ENCODE results near the gene APLNR. TPM values are rescaled to one million over a fixed set of nuclear protein-coding genes. Genes with fewer than 3 reads are reported as not detected.

Gene APLNR
- total RNA-seq, 1 donor from 2014 or later = not detected

DNA sequence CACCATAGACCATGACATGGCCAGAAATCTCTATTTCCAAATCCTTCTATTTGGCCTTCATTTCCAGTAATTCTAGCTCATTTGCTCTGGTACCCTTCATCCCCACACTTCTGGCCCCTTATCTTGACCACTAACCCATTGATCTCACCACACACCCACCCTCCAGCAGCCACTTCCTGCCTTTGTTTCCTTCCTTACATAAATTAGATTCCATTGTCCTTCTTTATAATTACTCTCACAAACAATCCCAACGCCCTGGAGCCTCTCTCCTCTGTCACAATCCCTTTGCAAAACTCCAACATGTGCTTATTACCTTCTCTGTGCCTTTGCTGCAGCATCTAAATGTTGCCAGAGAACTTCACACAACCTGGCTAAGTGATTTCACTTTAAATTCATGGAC is 14.8 kb downstream of the APLNR start:
- no peaks in the 10 kb centered on the region for H3K27me3 ChIP-seq (ENCODE audit: control insufficient read depth, insufficient read depth, low read length)
- no peak for FAIRE-seq

GRCh38 chr11:57219021-57219627 is 17.9 kb downstream of the APLNR start:
- DNase-seq (ENCODE audit: low read depth) (peak; percentile 28), FAIRE-seq (no peak)

More for the DNA sequence above, 14.8 kb downstream of the APLNR start:
- no peaks in the 10 kb centered on the region for H3K36me3 ChIP-seq (ENCODE audit: control insufficient read depth, insufficient read depth, low read length)
- no peak for DNase-seq (ENCODE audit: low read depth)
- no peak overlapping the region for H3K4me3 ChIP-seq (ENCODE audit: low read depth, low read length)
- TF ChIP-seq, protein P1, sequence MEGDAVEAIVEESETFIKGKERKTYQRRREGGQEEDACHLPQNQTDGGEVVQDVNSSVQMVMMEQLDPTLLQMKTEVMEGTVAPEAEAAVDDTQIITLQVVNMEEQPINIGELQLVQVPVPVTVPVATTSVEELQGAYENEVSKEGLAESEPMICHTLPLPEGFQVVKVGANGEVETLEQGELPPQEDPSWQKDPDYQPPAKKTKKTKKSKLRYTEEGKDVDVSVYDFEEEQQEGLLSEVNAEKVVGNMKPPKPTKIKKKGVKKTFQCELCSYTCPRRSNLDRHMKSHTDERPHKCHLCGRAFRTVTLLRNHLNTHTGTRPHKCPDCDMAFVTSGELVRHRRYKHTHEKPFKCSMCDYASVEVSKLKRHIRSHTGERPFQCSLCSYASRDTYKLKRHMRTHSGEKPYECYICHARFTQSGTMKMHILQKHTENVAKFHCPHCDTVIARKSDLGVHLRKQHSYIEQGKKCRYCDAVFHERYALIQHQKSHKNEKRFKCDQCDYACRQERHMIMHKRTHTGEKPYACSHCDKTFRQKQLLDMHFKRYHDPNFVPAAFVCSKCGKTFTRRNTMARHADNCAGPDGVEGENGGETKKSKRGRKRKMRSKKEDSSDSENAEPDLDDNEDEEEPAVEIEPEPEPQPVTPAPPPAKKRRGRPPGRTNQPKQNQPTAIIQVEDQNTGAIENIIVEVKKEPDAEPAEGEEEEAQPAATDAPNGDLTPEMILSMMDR (IDR thresholded peaks at IDR 0.05; ENCODE audit: insufficient read depth, low read length, severe bottlenecking) = no peak

DNA sequence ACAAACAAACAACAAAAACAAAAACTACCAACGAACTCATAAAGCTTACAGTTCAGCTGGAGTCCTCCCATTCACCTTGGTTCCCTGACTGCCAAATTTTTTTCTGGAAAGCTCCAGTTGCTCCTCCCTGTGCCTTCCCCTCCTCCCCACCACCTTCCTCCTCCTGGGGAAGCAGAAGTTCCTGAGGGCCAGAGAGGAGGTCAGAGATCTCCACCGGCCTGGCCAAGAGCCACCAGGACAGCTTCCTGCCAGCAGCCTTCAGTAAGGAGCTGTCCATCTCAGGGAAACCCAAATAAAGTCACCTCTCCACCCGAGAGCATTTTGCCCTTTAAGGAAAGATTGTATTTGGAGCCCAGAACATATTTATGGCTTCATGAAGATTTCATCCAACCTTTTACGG is 20.0 kb downstream of the APLNR start:
- DNase-seq (ENCODE audit: low read depth) (no peak), FAIRE-seq (no peak)
- TF ChIP-seq, protein P1 (IDR thresholded peaks at IDR 0.05; ENCODE audit: insufficient read depth, low read length, severe bottlenecking) = no peak
- H3K36me3 ChIP-seq (ENCODE audit: control insufficient read depth, insufficient read depth, low read length) = no peaks in the 10 kb centered on the region
- no peak overlapping the region for H3K4me3 ChIP-seq (ENCODE audit: low read depth, low read length)
- no peaks in the 10 kb centered on the region for H3K27me3 ChIP-seq (ENCODE audit: control insufficient read depth, insufficient read depth, low read length)

More at GRCh38 chr11:57219021-57219627, 17.9 kb downstream of the APLNR start:
- TF ChIP-seq, protein P1 (IDR thresholded peaks at IDR 0.05; ENCODE audit: insufficient read depth, low read length, severe bottlenecking) = no peak
- Histone ChIP-seq H3K27me3 (ENCODE audit: control insufficient read depth, insufficient read depth, low read length) (no peaks in the 10 kb centered on the region), H3K36me3 (ENCODE audit: control insufficient read depth, insufficient read depth, low read length) (no peaks in the 10 kb centered on the region), H3K4me3 (ENCODE audit: low read depth, low read length) (no peak overlapping the region)

GRCh38 chr11:57216463-57216862 is 20.6 kb downstream of the APLNR start:
- no peak for DNase-seq (ENCODE audit: low read depth)
- H3K36me3 ChIP-seq (ENCODE audit: control insufficient read depth, insufficient read depth, low read length) = no peaks in the 10 kb centered on the region

DNA sequence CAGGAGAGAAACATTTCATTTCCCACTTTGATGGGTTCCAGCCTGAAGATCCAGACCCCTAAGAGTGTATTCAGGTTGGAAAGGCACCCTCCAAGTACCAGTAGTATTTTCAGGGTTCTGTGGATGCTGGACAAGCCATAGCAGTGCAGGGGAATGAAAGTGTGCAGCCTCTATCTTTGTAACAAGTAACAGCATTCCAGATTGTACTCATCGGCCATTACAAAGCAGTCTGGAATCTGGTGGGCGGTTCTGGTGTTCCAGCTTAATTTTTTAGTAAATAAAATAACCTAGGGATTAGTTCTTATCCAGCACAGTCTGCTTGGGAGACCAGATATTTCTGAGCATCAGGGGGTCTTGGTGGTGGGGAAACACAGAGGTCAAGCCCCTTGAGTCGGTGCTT is 22.6 kb downstream of the APLNR start:
- DNase-seq (ENCODE audit: low read depth) = peak; percentile 67
- no peaks in the 10 kb centered on the region for H3K36me3 ChIP-seq (ENCODE audit: control insufficient read depth, insufficient read depth, low read length)
- H3K4me3 ChIP-seq (ENCODE audit: low read depth, low read length) = no peak overlapping the region
- FAIRE-seq = no peak
- TF ChIP-seq, protein P1 (IDR thresholded peaks at IDR 0.05; ENCODE audit: insufficient read depth, low read length, severe bottlenecking) = no peak
- H3K27me3 ChIP-seq (ENCODE audit: control insufficient read depth, insufficient read depth, low read length) = no peaks in the 10 kb centered on the region

More at GRCh38 chr11:57216463-57216862, 20.6 kb downstream of the APLNR start:
- no peak for FAIRE-seq
- TF ChIP-seq, protein P1 (IDR thresholded peaks at IDR 0.05; ENCODE audit: insufficient read depth, low read length, severe bottlenecking) = no peak
- Histone ChIP-seq H3K27me3 (ENCODE audit: control insufficient read depth, insufficient read depth, low read length) (no peaks in the 10 kb centered on the region), H3K4me3 (ENCODE audit: low read depth, low read length) (no peak overlapping the region)

DNA sequence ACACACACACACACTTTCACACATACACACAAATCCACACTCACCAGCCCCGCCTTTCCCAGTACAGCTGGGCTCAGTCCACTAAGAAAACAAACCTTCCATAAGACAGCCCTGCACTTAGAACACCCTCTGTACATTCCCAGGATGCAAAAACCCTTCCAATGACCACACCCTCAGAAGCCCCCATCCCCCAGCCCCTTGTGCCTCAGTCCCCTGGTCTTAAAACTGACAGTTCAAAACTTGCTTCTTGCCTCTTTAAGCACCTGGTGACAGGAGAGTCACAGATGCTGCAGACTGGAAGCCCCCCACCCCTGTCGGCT is 23.0 kb downstream of the APLNR start:
- Histone ChIP-seq H3K27me3 (ENCODE audit: control insufficient read depth, insufficient read depth, low read length) (no peaks in the 10 kb centered on the region), H3K4me3 (ENCODE audit: low read depth, low read length) (no peak overlapping the region), H3K36me3 (ENCODE audit: control insufficient read depth, insufficient read depth, low read length) (no peaks in the 10 kb centered on the region)
- TF ChIP-seq, protein P1 (IDR thresholded peaks at IDR 0.05; ENCODE audit: insufficient read depth, low read length, severe bottlenecking) = no peak
- DNase-seq (ENCODE audit: low read depth) (no peak), FAIRE-seq (peak; percentile 62)

All from bronchial epithelial cell (primary cell).